Measurements from ENCODE around the gene MKRN2. TPM values are rescaled to one million over a fixed set of nuclear protein-coding genes. Genes with fewer than 3 reads are reported as not detected.

MKRN2 gene
- total and polyA plus RNA-seq, 2 of the 4 experiments (the other 2 are of a cell fraction) = 44.4 to 65.6 TPM

- no TSS peak for BruUV-seq (replicated peaks)
- H4K5ac ChIP-seq (ENCODE audit: low read depth, low read length) = no peak overlapping the region
- H4K20me1 ChIP-seq (ENCODE audit: insufficient read depth, low read length) = peaks cover 18% of the 10 kb centered on the region; the same call in 1 of the 2 replicates
- H3K27ac ChIP-seq (ENCODE audit: insufficient read depth, low read length) = no peak overlapping the region
- H3K9me1 ChIP-seq (ENCODE audit: insufficient read depth, low read length) = peaks cover 8% of the 10 kb centered on the region
- H2BK15ac ChIP-seq (ENCODE audit: low read depth, low read length) = no peak overlapping the region
- ChIA-PET POLR2A (ENCODE audit: unreplicated experiment) (no interaction called here), CTCF (no interaction called here)
- H4K8ac ChIP-seq (ENCODE audit: low read depth in 2 of 2, low read length in 2 of 2) = no peak overlapping the region
- H3K9me3 ChIP-seq (ENCODE audit: control insufficient read depth, insufficient read depth, low read length) = no peaks in the 10 kb centered on the region
- H3K4ac ChIP-seq (ENCODE audit: low read depth, low read length) = no peak overlapping the region
- H4K91ac ChIP-seq (ENCODE audit: insufficient read depth, low read depth, low read length) = no peak overlapping the region
- in situ Hi-C loops (cut with MboI; ENCODE audit: low sequenced_read_pairs) (no loop called here), dilution Hi-C loops (cut with HindIII; ENCODE audit: low sequenced_read_pairs, unreplicated experiment) (no loop called here), intact Hi-C loops (cut with micrococcal nuclease) (loop anchor here (5.0 kb wide), 1 partner anchor 58 kb away; the partner anchor contains the start of gene RAF1)
- H3K79me1 ChIP-seq (ENCODE audit: low read depth in 1 of 2, low read length in 2 of 2) = peaks cover 28 to 57% of the 10 kb centered on the region in 2 experiments; a peak in 3 of 4 replicates
- H3K4me1 ChIP-seq (ENCODE audit: control insufficient read depth, insufficient read depth, low read length) = peaks cover 2% of the 10 kb centered on the region; the same call in 1 of the 2 replicates
- no peak overlapping the region for H2AK5ac ChIP-seq (ENCODE audit: low read depth, low read length)
- no peak for DNase-seq
- no peak overlapping the region for H3K18ac ChIP-seq (ENCODE audit: low read depth, low read length)
- no peak overlapping the region for H2BK5ac ChIP-seq (ENCODE audit: low read depth, low read length, poor library complexity, severe bottlenecking)
- no peak for ATAC-seq (ENCODE audit: low read depth)
- TF ChIP-seq CEBPB (IDR thresholded peaks at IDR 0.05; ENCODE audit: low read depth, low read length) (peak; percentile 30; the same call in 1 of the 2 replicates), ELK1 (IDR thresholded peaks at IDR 0.05; ENCODE audit: borderline replicate concordance, low read depth, low read length) (no peak), BHLHE40 (IDR thresholded peaks at IDR 0.05; ENCODE audit: low read depth, low read length) (no peak), MAZ (IDR thresholded peaks at IDR 0.05; ENCODE audit: borderline replicate concordance, low read depth, low read length) (no peak), FOS (IDR thresholded peaks at IDR 0.05; ENCODE audit: low read depth, low read length) (no peak)
- TF ChIP-seq, protein P1, sequence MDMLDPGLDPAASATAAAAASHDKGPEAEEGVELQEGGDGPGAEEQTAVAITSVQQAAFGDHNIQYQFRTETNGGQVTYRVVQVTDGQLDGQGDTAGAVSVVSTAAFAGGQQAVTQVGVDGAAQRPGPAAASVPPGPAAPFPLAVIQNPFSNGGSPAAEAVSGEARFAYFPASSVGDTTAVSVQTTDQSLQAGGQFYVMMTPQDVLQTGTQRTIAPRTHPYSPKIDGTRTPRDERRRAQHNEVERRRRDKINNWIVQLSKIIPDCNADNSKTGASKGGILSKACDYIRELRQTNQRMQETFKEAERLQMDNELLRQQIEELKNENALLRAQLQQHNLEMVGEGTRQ (IDR thresholded peaks at IDR 0.05; ENCODE audit: low read depth, low read length) = no peak
- H3K36me3 ChIP-seq (ENCODE audit: control insufficient read depth, insufficient read depth, low read length) = peaks cover 33% of the 10 kb centered on the region
- no peak overlapping the region for H3K56ac ChIP-seq (ENCODE audit: extremely low read depth, insufficient read depth, low read length)
- H2AK9ac ChIP-seq (replicated peaks; ENCODE audit: low read depth, low read length, poor library complexity) = no peak overlapping the region
- H3K27me3 ChIP-seq (ENCODE audit: control insufficient read depth, insufficient read depth, low read length) = no peaks in the 10 kb centered on the region
- H2BK20ac ChIP-seq (ENCODE audit: low read depth, low read length) = no peak overlapping the region
- no CpG with 5 or more reads among the region's 2 CpGs for WGBS, 2 experiments (ENCODE audit: extremely low coverage in 2 of 2, insufficient read length in 1 of 2)
- no peak overlapping the region for H2AFZ ChIP-seq (replicated peaks; ENCODE audit: low read length, poor library complexity)
- no peak overlapping the region for H3K14ac ChIP-seq (replicated peaks; ENCODE audit: low read depth, low read length)
- no peak overlapping the region for H3K4me3 ChIP-seq (ENCODE audit: insufficient read depth, low read depth, low read length)
- no peak overlapping the region for H3K4me2 ChIP-seq (ENCODE audit: low read depth, low read length)
- H3K23ac ChIP-seq (ENCODE audit: low read depth, low read length) = no peak overlapping the region; the same call in 1 of the 2 replicates
- no peak overlapping the region for H2BK120ac ChIP-seq (ENCODE audit: low read depth, low read length)
- no peak overlapping the region for H3K9ac ChIP-seq (ENCODE audit: low read depth, low read length)
Measured at GRCh38 chr3:12603969-12604368, 47.1 kb downstream of the MKRN2 start.

All from IMR-90 (cell line).